HG02852 (cell line): Measurements from ENCODE around the gene ST7.
"Not testable (repeated sequence)": the region's sequence is repeated elsewhere in the genome, so short reads cannot be mapped to it uniquely, and the experiment has no call there.

Experiments
- ATAC-seq: cut with Tn5 transposase; IDR thresholded peaks from one replicate; pipeline ENCODE4 v1.9.1; 2021; ENCODE audit warnings: mild to moderate bottlenecking, moderate library complexity; ENCODE audit not compliant: unreplicated experiment

ST7 gene

DNA sequence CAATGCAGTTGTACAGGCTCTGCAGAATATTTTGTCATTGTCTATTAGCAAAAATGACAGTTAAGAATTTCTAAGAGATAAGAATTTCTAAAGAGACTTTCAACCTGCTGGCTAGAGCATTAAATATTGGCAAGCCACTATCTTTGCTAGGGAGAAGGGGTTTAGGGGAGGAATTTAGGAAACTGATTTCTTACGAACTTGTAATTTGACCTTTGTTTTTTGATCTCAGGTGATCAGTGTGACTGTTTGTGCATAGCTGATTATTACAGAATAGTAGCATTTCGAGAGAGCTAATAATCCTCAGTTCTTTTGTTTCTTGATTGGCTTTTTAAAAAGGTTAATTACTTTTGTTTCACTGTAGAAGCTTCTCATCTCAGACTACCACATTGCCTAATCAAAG lies 68.1 kb downstream of the ST7 start:
- no peak for ATAC-seq

DNA sequence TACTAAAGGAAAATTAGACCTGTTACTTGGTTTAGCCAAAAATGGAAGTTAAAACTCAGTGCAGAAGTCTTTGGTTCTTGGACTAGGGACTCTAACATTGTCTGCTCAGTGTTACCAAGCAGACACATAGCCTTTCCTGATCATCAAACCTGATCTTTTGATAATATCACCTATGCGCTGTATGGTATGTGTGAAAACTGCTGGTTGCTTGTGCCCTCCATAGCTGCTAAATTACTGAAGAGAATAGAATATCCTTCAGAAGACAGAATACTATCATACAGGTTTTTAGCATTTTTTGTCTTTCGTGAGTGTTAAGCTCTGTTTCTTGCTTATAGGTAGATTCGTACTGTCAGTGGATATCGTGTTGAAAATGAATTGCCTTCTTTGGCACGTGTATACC lies 68.7 kb downstream of the ST7 start:
- no peak for ATAC-seq

DNA sequence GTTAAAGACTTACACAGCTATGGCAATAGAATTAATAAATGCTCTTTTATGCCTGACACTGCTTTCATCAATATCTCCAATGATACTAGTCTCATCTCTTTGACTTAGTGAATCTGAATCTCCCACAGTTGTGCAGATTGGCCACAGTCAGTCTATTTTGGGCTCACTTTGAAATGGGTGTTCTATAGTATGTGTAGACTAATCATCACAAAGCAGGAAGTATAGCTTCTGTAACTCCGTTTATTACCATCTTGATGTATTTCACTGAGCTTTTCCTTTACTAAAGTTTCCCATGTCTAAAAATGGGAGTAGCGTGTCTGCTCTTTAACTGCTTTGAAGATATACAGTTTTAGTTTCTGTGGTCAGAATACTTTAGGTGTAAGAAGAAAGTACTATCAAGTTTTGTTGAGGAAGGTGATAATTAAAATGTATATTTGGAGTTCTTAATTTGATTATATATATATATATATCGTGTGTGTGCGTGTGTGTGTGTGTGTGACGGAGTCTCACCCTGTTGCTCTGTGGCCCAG lies 70.1 kb downstream of the ST7 start:
- ATAC-seq = peak; percentile 80

DNA sequence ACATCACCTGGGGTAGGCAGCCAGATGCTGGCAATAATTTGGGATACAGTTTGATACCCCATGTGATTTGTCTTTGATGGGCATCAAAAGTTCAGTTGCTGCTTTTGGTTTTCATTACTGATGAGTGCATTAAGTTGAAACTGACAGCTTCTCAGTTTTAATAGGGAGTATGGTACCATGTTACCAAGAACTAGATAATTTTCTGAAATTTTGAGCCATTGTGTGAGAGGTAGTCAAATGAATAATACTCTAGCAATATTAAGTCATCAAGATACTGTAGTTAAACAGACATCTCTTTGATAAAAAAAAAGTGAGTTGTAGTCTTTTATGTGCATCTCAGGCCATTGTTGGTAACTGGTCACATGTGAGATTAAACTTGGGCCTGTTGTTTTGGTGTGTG lies 71.5 kb downstream of the ST7 start:
- no peak for ATAC-seq

DNA sequence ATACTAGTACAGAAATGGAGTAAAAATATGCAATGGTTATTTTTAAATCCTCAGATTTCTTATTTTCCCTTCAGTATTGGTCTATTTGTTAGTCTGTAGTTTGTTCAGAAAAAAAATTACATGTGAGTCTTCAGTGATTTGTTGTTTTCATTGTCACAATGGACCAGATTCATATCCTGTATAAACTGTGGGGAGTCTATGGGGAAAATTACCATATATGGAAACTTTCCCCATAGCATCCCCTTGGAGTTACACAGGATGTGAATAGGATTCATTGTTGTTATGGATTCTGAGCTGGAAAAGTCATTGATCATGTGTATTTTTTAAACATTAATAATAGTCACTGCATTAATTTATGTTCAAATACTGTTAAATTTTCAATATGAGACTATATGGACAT lies 72.6 kb downstream of the ST7 start:
- no peak for ATAC-seq

DNA sequence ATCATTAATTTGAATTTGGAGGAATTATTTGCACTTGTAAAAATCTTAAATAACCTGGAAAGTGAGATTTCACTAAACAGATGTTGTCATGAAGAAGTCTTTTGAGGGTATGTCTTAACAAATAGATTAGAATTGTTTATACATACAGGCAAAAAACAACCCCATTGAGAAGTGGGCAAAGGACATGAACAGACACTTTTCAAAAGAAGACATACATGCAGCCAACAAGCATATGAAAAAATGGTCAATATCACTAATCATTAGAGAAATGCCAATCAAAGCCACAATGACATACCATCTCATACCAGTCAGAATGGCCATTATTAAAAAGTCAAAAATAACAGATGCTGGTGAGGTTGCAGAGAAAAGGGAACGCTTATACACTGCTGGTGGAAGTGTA lies 77.0 kb downstream of the ST7 start:
- not testable (repeated sequence) for ATAC-seq

DNA sequence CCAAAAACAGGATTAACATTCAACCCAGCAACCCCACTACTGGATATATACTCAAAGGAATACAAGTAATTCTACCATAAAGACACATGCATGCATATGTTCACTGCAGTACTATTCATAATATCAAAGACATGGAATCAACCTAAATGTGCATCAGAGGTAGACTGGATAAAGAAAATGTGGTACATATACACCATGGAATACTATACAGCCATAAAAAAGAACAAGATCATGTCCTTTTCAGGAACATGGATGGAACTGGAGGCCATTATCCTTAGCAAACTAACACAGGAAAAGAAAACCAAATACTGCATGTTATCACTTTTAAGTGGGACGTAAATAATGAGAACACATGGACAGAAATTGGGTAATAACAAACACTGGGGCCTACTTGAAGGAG lies 77.5 kb downstream of the ST7 start:
- not testable (repeated sequence) for ATAC-seq

DNA sequence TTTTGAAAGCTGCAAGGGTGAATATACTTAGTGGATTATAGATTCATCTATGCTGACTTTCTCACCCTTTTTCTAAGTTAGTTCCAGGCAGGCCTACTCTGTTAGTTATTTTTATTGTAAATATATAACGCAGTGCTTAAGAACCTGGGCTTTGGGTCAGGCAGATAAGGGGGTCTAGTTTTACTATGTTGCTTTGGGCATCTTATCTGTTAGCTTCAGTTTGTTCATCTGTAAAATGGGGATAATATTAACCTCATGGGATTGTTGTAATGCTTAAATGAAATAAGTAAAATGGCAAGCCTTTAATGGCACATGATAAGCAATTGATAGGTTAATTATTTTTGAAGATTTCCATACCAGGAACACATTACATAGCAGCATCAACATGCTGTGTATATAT lies 79.5 kb downstream of the ST7 start:
- no peak for ATAC-seq

DNA sequence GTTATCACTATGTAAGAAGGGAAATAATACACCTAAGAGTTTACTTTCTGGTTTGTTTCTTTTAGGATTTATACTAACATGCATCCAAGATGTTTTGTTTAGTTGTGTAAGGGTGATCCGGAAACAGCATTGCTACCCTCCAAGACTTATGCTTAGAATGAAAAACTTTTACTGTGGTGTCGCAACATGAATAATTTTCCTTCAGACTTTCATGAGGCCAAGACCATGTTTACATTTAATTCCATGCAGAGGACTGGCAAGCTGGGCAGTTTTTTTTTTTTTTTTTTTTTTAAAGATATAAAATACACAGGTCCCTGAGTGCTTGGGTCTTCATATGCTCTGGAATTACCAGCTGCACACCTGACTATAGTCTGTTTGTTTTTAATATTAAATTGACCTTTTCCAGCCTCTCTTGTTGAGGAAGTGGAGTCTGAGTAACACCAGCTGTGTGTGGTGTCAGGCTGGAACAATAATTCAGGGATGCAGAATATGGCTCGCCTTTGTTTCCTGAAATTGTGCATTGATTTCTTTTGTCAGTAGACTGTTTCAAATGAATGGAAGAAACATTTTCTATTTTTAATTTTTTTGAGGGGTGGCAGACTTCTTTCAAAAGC lies 81.7 kb downstream of the ST7 start:
- no peak for ATAC-seq

DNA sequence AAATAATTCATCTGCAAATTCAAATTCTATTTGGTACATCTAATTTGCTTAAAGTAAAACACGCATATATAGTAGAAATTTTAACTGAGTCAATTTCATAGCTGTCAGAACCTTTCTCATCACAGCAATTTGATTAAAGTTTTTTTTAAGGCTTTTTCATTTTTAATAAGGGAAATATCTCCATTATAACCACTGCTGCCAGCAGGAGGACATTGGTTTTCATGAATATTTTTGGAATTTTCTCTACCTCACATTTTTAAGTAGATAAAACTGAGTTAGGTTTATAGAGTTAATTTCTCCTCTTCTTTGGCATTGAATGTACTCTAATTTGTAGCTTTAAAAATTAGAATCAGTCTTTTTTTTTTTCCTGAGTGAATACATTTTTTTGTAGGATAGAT lies 82.2 kb downstream of the ST7 start:
- no peak for ATAC-seq

DNA sequence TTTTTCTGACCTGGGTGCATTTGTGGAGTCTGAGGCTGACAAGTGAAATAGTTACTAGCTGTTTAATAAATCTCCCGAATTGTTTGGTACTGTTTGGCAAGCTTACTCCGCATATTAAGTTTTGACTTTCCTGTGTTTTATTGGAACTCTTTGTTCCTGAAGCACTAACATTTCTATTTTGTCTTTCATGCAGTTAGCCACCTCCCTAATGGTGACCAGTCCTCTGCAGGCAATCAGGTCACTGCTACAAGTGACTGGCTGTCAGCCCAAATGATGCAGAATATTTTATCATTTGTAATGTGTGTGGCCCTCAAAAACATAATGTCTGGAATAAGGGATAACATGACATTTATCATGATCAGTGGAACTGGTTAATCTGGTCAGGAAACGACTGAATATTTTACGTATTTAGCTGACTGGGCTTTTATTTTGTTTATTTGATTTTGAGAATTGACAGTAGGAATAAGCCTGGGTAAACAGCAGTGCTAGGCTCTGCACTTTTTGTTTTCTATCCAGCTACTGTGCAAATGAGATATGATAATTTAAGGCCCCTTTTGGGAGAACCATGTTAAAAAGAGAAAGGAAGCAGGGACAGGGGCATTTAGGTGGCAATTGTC lies 82.9 kb downstream of the ST7 start:
- ATAC-seq = no peak

DNA sequence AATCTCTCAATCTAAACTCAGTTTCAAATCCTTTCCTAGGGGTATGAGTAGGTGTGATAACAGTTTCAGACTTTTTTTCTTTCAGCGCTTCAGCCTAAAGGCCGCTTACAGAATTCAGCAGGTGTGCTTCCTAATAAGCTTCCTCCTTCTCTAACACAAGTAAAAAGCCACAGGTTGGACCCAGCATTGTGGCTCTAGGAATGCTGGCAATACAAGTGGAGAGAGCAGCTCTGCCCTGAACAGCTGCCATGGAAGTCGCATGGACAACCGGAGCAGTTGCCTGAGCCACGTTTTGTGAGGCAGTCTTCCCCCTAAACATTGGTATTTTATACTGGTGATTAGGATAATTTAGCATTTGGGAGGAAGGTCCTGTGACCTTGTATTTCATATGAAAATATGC lies 83.5 kb downstream of the ST7 start:
- ATAC-seq = no peak

DNA sequence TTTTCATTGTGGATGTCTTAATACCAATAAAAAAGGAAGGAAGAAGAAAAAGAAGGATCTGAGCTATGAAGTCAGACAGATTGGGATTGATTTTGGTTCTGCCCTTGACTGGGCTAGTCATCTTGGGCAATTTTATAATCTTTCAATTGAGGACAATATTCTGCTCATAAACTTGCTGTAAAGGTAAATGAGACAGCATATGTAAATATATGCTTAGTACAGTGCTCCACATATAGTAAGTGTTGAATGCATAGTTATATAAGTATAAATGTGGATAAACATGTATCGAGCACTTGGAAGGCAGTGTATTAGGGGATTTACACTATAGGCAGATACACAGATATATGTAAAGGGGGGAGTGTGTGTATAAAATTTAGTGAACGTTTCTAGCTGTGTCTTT lies 85.1 kb downstream of the ST7 start:
- no peak for ATAC-seq

DNA sequence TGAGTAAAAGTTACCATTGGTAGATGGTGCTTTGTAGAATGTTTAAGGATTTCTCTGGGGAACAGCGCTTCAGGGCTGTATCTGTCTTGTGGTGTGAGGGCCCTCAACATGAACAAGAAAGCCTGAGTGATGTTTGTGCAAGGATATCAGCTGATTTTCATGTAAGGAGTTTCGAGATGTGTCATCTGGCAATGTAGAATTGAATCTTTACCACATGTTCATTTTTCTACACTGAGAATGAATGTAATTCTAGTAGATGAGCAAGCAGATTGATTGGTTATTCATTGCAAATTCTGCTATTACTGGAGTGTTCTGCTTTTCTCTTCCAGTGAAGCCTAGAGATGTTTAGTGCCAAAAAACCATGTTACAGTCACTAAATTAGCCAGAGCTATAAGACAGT lies 87.7 kb downstream of the ST7 start:
- peak; percentile 96 for ATAC-seq

DNA sequence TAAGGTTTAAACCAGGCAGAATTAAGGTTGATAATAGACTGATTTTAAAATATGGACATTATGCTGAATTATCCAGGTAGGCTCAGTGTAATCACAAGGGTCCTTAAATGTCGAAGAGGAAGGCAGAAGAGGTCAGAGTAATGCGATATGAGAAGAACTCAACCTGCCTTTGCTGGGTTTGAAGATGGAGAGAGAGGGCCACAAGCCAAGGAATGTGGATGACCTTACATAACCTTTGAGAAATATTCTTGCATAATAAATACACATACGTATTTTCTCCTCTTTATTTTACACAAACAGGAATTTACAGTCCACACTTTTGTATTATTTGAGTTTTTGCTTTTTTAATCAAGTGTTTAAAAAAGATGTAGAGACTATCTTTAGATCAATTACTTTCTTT lies 88.5 kb downstream of the ST7 start:
- ATAC-seq = no peak

DNA sequence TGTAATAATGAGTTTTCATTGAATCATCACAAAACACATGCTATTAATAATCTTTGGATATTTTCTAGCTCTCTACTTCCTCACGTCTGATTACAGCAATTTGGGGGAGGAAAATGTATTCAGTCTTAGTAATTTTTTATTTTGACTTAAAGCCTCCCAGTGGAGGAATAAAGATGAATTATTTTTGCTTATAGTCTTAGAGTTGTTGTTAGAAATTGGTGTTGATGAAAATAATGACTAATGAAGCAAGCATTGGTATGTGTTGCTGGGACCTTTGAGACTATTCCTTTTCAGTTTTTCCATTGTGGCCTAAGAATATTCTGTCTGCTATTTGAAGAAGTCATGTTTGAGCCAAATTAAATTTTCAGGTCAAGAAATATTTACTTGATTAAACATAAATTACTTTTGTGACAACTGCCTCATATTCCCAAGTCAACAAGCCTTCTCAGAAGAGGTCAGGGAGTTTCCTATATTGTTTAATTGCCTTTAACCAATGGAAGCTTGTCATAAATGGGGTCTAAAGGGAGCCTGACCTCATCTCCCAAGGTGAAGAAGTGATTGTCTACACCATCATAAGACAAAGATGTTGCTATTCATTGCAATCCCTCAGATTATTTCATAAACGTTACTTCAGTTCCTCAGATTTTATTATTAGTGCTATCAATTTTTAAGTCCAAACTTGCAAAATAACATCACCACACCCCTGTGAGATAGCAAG lies 90.0 kb downstream of the ST7 start:
- no peak for ATAC-seq

DNA sequence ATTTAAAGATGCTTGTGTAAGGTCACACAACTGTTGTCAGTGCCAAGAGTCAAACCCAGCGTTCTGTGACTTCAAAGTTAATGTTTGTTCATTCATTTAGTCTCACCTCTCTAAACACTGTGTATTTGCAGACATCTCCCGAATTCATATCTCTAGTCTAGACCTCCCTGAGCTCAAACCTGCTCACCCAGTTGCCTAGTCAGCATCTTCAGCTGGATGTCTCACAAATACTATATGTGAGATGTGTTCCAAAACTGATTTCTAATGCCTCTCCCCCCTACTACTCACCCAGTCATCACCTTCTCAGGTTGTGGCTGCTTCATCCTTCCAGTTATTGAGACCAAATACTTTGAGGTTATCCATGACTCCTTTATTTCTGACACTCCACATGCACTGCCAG lies 91.4 kb downstream of the ST7 start:
- ATAC-seq = no peak

DNA sequence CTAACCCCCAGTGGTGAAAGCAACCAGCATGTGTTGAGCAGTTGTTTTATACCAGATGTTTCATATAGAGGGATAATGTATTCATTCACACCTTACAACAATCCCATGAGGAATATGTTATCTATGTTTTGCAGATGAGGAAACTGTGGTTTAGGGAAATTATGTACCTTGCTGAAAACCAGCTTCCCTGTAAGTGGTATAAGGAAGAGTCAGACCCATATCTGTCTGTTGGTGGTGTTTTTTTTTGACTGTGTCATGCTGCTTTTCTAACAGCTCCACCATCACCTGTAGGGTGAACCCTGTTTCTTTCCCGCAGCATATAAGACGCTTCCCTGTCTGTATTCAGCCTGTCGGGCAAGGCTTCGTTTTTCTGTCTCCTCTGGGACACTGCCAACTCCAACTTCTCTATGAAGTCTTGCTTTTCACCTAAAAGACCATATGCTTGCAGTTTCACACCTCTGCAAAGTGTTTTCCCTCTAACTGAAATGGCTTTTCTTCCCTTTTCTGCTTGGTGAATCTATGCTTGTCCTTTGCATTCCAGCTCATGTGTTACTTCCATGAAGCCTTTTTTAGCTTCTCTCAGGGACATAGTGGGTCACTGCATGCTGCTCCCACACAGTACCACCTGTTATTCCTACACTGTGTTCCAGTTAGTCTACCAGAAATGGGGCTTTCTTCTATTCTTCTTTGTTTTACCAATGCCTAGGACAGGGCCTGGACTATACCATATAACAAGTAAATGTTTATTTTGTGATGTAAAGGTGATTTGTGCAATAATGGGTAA lies 92.8 kb downstream of the ST7 start:
- no peak for ATAC-seq

DNA sequence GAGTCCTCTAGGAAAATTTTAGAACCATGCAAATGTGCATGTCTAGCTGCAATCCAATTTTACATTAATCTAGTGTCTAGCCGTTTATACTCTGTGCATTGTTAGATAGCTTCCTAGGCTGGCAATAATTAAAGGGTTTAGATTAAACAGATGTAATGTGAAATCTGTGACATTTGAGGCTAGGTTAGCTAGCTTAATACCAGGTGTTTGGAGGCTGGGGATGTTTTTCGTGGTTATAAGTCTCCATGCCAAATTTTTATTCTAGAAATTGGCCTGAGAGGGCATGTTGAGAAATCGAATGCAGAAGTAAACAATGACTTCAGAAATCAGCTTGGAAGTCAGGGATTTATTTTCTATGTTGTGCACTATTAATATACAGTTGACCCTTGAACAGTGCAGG lies 94.2 kb downstream of the ST7 start:
- no peak for ATAC-seq

DNA sequence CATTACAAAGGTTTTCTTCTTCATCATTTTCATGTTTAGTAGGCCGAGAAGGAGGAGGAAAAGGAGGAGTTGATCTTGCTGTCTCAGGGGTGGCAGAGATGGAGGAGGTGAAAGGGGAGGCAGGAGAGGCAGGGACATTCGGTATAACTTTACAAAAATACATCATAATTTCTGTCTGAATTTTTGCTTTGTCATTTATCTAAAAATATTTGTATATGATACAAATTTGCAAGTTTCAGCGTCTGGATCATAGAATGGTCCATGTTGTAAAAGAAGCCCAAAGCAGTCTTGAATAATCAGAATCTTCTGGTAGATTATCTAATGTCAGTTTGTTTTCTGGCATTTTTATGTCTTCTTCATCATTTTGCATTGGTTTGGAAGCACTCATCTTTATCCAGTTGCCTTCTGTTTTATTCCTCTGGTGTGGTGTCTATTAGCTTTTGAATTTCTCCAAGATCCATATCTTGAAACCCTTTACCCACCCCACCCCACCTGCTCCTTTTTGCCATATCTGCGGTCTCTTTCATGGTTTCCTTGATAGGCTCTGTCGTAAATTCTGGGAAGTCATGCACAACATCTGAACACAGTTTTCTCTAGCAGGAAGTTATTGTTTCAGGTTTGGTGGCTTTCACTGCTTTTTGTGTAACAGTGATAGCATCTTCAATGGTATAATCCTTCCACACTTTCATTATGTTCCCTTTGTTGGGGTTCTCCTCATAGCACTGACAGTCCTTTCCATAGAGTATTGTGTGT lies 95.0 kb downstream of the ST7 start:
- peak; percentile 50 for ATAC-seq

DNA sequence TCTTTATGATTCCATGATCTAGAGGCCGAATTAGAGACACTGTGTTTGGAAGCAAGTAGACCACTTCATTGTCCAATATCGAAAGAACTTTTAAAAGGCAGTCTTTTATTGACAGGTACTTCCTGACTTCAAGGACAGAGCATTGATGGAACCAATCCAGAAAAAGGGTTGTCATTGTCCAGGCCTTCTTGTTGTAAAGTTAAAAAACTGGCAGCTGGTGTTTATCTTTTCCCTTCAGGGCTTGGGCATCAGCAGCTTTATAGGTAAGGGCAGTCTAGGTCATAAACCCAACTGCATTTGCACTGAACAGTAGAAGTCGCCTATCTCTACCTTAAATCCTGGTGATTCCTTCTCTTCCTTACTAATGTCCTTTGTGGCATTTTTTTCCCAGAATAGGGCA lies 95.6 kb downstream of the ST7 start:
- peak; percentile 14 for ATAC-seq
